Ishikawa (cell line): Measurements from ENCODE around the gene CDA.

Experiments
- CEBPB ChIP-seq: IDR thresholded peaks from 2 replicates; pipeline ENCODE4 v1.6.1; 2012
- CREB1 ChIP-seq: IDR thresholded peaks from 2 replicates; pipeline ENCODE4 v1.6.1; 2012; ENCODE audit warnings: low read depth
- EGR1 ChIP-seq: IDR thresholded peaks from 2 replicates; pipeline ENCODE4 v1.6.1; 2012
- EP300 ChIP-seq: IDR thresholded peaks from 2 replicates; pipeline ENCODE4 v1.6.1; 2012; ENCODE audit warnings: borderline replicate concordance
- FOXM1 ChIP-seq: IDR thresholded peaks from 2 replicates; pipeline ENCODE4 v1.6.1; 2012; ENCODE audit warnings: low read depth, borderline replicate concordance
- NFIC ChIP-seq: IDR thresholded peaks from 2 replicates; pipeline ENCODE4 v1.6.1; 2012
- RAD21 ChIP-seq: IDR thresholded peaks from 2 replicates; pipeline ENCODE4 v1.6.1; 2012; ENCODE audit warnings: low read depth
- REST ChIP-seq: IDR thresholded peaks from 2 replicates; pipeline ENCODE4 v1.6.1; 2012; ENCODE audit warnings: low read depth, mild to moderate bottlenecking
- TAF1 ChIP-seq: IDR thresholded peaks from 2 replicates; pipeline ENCODE4 v1.6.1; 2012; ENCODE audit warnings: low read depth, mild to moderate bottlenecking
- TCF12 ChIP-seq: IDR thresholded peaks from 2 replicates; pipeline ENCODE4 v1.6.1; 2012; ENCODE audit warnings: low read depth
- YY1 ChIP-seq: IDR thresholded peaks from 2 replicates; pipeline ENCODE4 v1.6.1; 2012; ENCODE audit warnings: low read depth
- TF ChIP-seq, protein P1 (sequence below): IDR thresholded peaks from 2 replicates; pipeline ENCODE4 v1.6.1; 2012
- TF ChIP-seq, protein P2 (sequence below): IDR thresholded peaks from 2 replicates; pipeline ENCODE4 v1.6.1; 2012

DNA sequence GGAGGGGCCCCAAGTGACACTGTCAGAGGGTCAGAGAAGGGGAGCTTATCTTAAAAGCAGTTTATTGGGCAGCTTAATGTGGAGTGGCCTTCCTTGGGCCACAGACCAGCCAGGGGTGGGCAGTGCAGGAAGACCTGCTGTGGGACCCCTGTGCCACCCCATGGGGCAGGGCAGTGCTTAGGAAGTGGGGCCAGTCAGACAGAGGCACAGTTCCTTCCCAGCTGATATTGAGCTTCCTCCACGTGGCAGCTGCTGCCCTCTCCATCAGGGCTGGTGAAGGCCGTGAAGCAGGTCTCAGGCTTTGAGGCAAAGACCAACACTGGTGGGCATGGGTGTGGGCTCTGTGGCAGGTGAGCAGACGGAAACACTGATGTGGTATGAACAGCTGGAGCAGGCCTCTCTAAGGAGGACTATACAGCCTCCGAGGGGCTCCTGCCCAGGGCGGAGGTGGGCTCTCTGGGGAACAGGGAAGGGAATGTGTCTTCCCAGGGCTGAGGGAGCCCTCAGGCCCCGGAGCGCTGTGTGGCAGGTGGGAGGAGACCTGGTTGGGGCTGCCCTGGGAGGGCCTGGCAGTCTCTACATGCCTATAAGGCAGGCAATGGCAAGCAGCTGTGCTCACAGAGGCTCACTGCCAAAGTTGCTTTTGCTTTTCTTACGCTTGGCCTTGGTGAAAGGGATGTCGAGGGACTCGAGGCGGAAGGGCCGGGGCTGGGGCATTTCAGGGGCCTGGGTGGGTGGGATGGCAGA, 75.2 kb downstream of the CDA start:
- TF ChIP-seq CEBPB: no peak
- TF ChIP-seq, protein P1, sequence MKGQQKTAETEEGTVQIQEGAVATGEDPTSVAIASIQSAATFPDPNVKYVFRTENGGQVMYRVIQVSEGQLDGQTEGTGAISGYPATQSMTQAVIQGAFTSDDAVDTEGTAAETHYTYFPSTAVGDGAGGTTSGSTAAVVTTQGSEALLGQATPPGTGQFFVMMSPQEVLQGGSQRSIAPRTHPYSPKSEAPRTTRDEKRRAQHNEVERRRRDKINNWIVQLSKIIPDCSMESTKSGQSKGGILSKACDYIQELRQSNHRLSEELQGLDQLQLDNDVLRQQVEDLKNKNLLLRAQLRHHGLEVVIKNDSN: no peak
- TF ChIP-seq REST: no peak
- TF ChIP-seq CREB1: no peak
- no peak for TF ChIP-seq NFIC
- no peak for TF ChIP-seq RAD21
- no peak for TF ChIP-seq TAF1
- TF ChIP-seq, protein P2, sequence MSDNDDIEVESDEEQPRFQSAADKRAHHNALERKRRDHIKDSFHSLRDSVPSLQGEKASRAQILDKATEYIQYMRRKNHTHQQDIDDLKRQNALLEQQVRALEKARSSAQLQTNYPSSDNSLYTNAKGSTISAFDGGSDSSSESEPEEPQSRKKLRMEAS: no peak
- no peak for TF ChIP-seq YY1
- no peak for TF ChIP-seq TCF12
- TF ChIP-seq EP300: no peak
- no peak for TF ChIP-seq EGR1
- no peak for TF ChIP-seq FOXM1
